Measurements from ENCODE around the gene RABGEF1. TPM values are rescaled to one million over a fixed set of nuclear protein-coding genes. Genes with fewer than 3 reads are reported as not detected.
"Not testable (repeated sequence)": the region's sequence is repeated elsewhere in the genome, so short reads cannot be mapped to it uniquely, and the experiment has no call there.

RABGEF1 gene
- total and polyA plus RNA-seq, 4 donors = 5.2 to 14.0 (median 7.7) TPM

- H3K9me3 ChIP-seq (ENCODE audit: control insufficient read depth in 4 of 4, low read length in 3 of 4) = peaks cover 0 to 2% (median 0%) of the 10 kb centered on the region in 4 donors
- H3K9ac ChIP-seq (ENCODE audit: low read depth in 1 of 2, low read length in 2 of 2) = no peak overlapping the region
- WGBS = 94% methylated on average over 5 of the region's 5 CpGs
- DNase-seq (ENCODE audit: low spot score) = no peak
- TF ChIP-seq FOXA2 (IDR thresholded peaks at IDR 0.05) = no peak
- no peak for TF ChIP-seq ATF3 (IDR thresholded peaks at IDR 0.05)
- no peak for TF ChIP-seq FOXA1 (IDR thresholded peaks at IDR 0.05)
- no peak for TF ChIP-seq GABPA (IDR thresholded peaks at IDR 0.05 in 1 of 2, conservative IDR thresholded peaks at IDR 0.05 in 1 of 2)
- no peak for TF ChIP-seq HNF4A (conservative IDR thresholded peaks at IDR 0.05)
- TF ChIP-seq HNF4G (IDR thresholded peaks at IDR 0.05) = no peak
- TF ChIP-seq RXRA (IDR thresholded peaks at IDR 0.05) = no peak
- no peak for TF ChIP-seq TAF1 (conservative IDR thresholded peaks at IDR 0.05)
- TF ChIP-seq RAD21 (IDR thresholded peaks at IDR 0.05) = no peak
- no peak for TF ChIP-seq JUND (IDR thresholded peaks at IDR 0.05)
- TF ChIP-seq EGR1 (IDR thresholded peaks at IDR 0.05; ENCODE audit: low read depth in 2 of 2) = no peak
- no peak for TF ChIP-seq YY1 (IDR thresholded peaks at IDR 0.05)
- TF ChIP-seq NR2F2 (IDR thresholded peaks at IDR 0.05) = no peak
- no peak for TF ChIP-seq CTCF (IDR thresholded peaks at IDR 0.05; ENCODE audit: low read depth, low read length, missing input control)
- TF ChIP-seq REST (IDR thresholded peaks at IDR 0.05) = no peak
- H3K36me3 ChIP-seq (ENCODE audit: control insufficient read depth in 4 of 4, insufficient read depth in 3 of 4, low read depth in 1 of 4, low read length in 3 of 4) = peaks cover 0 to 1% (median 0%) of the 10 kb centered on the region in 4 donors
- H3K4me3 ChIP-seq (ENCODE audit: low read depth in 1 of 3, low read length in 3 of 3) = no peak overlapping the region
- H3K4me1 ChIP-seq (ENCODE audit: control insufficient read depth in 4 of 4, insufficient read depth in 4 of 4, low read length in 3 of 4) = peaks cover 0 to 5% (median 1%) of the 10 kb centered on the region in 4 donors
- no peak overlapping the region for H3K27ac ChIP-seq (ENCODE audit: low read depth in 1 of 2, low read length in 2 of 2)
- no peaks in the 10 kb centered on the region for H3K27me3 ChIP-seq (ENCODE audit: control insufficient read depth in 4 of 4, insufficient read depth in 4 of 4, low read length in 3 of 4)
Observed at GRCh38 chr7:66840316-66840715, 99.8 kb downstream of the RABGEF1 start.

GRCh38 chr7:66841898-66842297 lies 101.4 kb downstream of the RABGEF1 start:
- Histone ChIP-seq H3K4me3 (ENCODE audit: low read depth in 1 of 3, low read length in 3 of 3) (no peak overlapping the region), H3K27me3 (ENCODE audit: control insufficient read depth in 4 of 4, insufficient read depth in 4 of 4, low read length in 3 of 4) (no peaks in the 10 kb centered on the region), H3K27ac (ENCODE audit: low read depth in 1 of 2, low read length in 2 of 2) (no peak overlapping the region), H3K9me3 (ENCODE audit: control insufficient read depth in 4 of 4, low read length in 3 of 4) (no peaks in the 10 kb centered on the region), H3K4me1 (ENCODE audit: control insufficient read depth in 4 of 4, insufficient read depth in 4 of 4, low read length in 3 of 4) (peaks cover 0 to 10% (median 7%) of the 10 kb centered on the region in 4 donors), H3K36me3 (ENCODE audit: control insufficient read depth in 4 of 4, insufficient read depth in 3 of 4, low read depth in 1 of 4, low read length in 3 of 4) (peaks cover 0 to 1% (median 0%) of the 10 kb centered on the region in 4 donors), H3K9ac (ENCODE audit: low read depth in 1 of 2, low read length in 2 of 2) (no peak overlapping the region)
- TF ChIP-seq ATF3 (IDR thresholded peaks at IDR 0.05) (no peak), GABPA (IDR thresholded peaks at IDR 0.05 in 1 of 2, conservative IDR thresholded peaks at IDR 0.05 in 1 of 2) (no peak), YY1 (IDR thresholded peaks at IDR 0.05) (no peak), SP1 (IDR thresholded peaks at IDR 0.05) (no peak), FOXA1 (IDR thresholded peaks at IDR 0.05) (no peak), HNF4A (conservative IDR thresholded peaks at IDR 0.05) (no peak), ZBTB33 (IDR thresholded peaks at IDR 0.05) (no peak), MAX (IDR thresholded peaks at IDR 0.05) (no peak), FOXA2 (IDR thresholded peaks at IDR 0.05) (no peak), CTCF (IDR thresholded peaks at IDR 0.05; ENCODE audit: low read depth, low read length, missing input control) (no peak), RXRA (IDR thresholded peaks at IDR 0.05) (no peak)
- WGBS = 98% methylated on average over 5 of the region's 5 CpGs
- no peak for DNase-seq (ENCODE audit: low spot score)

GRCh38 chr7:66843492-66843891 lies 103.0 kb downstream of the RABGEF1 start:
- not testable (repeated sequence) for H3K4me3 ChIP-seq (ENCODE audit: low read depth in 1 of 3, low read length in 3 of 3); H3K9ac ChIP-seq (ENCODE audit: low read depth in 1 of 2, low read length in 2 of 2); H3K27me3 ChIP-seq (ENCODE audit: control insufficient read depth in 4 of 4, insufficient read depth in 4 of 4, low read length in 3 of 4); H3K9me3 ChIP-seq (ENCODE audit: control insufficient read depth in 4 of 4, low read length in 3 of 4); DNase-seq (ENCODE audit: low spot score); H3K27ac ChIP-seq (ENCODE audit: low read depth in 1 of 2, low read length in 2 of 2); H3K36me3 ChIP-seq (ENCODE audit: control insufficient read depth in 4 of 4, insufficient read depth in 3 of 4, low read depth in 1 of 4, low read length in 3 of 4)
- peaks cover 0 to 10% (median 7%) of the 10 kb centered on the region in 4 donors for H3K4me1 ChIP-seq (ENCODE audit: control insufficient read depth in 4 of 4, insufficient read depth in 4 of 4, low read length in 3 of 4)
- 85% methylated on average over 7 of the region's 7 CpGs for WGBS
